WTC11 (cell line): ENCODE data around the gene GPR162.

Source experiments
- ATF2 ChIP-seq: sonication (generic); formaldehyde crosslinking; IDR thresholded peaks from 2 replicates; pipeline ENCODE4 v1.8.1; 2022; ENCODE audit warnings: low read depth, missing genetic modification reagents, borderline replicate concordance
- CTCF ChIP-seq: fragments of 200-600 bp; IDR thresholded peaks from 2 replicates; pipeline ENCODE4 v1.8.0; 2022; ENCODE audit warnings: antibody characterized with exemption
- SP1 ChIP-seq: sonication (generic); formaldehyde crosslinking; conservative IDR thresholded peaks from 2 replicates; pipeline ENCODE4 v1.8.1; 2022; ENCODE audit warnings: missing genetic modification reagents
- TF ChIP-seq, protein P1 (sequence below): sonication (generic); formaldehyde crosslinking; IDR thresholded peaks from 2 replicates; pipeline ENCODE4 v1.8.1; 2023; ENCODE audit warnings: mild to moderate bottlenecking, missing genetic modification reagents, borderline replicate concordance

DNA sequence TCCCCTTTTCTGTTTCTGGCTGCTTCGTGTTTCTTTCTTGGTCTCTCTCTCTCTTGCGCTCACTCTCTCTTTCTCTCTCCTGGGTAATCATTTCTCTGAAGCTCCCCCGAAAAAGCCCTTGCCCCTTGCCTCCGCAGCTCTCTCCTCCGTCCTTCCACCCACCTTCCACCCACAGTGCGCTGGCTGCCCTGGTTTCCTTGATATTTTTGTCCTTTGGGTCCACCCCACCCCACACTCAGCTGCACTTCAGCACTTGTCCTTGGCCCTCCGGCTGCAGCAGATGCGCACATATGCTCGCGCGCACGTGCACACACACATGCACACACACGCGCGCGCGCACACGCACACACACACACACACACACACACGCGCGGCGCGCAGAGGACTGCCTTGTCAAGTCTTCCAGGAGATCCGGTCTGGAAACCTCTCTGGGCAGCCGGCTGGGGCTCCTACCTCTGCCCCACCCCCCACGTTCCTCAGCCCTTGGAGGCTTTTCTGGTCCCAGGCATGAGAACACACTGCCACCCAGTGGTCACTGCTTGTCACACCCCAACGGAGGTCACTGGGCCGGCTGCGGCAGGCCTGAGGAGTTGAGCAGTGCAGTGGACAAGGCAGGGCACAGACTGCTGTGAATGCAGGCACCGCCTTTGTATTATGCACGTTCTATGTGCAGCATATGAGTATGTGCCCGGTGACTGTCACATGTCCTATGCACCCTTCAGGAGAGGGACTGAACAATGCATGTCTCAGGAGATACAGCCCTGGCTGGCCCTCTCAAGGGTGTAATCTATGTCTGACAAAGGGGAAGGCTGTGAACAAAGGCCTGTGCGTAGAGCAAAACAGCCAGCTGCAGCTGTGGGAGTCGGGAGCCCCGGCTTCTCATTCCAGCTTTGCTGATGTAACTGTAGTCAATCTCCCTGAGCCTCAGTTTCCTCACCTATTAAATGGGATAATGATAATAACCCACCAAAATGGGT, 42.8 kb upstream of the GPR162 start:
- TF ChIP-seq SP1 (CRISPR knock-in tag) (peak; percentile 72), CTCF (peak; percentile 88), ATF2 (CRISPR knock-in tag) (no peak)
- TF ChIP-seq, protein P1, sequence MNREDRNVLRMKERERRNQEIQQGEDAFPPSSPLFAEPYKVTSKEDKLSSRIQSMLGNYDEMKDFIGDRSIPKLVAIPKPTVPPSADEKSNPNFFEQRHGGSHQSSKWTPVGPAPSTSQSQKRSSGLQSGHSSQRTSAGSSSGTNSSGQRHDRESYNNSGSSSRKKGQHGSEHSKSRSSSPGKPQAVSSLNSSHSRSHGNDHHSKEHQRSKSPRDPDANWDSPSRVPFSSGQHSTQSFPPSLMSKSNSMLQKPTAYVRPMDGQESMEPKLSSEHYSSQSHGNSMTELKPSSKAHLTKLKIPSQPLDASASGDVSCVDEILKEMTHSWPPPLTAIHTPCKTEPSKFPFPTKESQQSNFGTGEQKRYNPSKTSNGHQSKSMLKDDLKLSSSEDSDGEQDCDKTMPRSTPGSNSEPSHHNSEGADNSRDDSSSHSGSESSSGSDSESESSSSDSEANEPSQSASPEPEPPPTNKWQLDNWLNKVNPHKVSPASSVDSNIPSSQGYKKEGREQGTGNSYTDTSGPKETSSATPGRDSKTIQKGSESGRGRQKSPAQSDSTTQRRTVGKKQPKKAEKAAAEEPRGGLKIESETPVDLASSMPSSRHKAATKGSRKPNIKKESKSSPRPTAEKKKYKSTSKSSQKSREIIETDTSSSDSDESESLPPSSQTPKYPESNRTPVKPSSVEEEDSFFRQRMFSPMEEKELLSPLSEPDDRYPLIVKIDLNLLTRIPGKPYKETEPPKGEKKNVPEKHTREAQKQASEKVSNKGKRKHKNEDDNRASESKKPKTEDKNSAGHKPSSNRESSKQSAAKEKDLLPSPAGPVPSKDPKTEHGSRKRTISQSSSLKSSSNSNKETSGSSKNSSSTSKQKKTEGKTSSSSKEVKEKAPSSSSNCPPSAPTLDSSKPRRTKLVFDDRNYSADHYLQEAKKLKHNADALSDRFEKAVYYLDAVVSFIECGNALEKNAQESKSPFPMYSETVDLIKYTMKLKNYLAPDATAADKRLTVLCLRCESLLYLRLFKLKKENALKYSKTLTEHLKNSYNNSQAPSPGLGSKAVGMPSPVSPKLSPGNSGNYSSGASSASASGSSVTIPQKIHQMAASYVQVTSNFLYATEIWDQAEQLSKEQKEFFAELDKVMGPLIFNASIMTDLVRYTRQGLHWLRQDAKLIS (CRISPR knock-in tag): no peak
